HG03280 (cell line): ENCODE results near the gene ZCCHC4.
A peak's percentile ranks its signal among the peaks of the same experiment; 100 is the strongest.
"Not testable (repeated sequence)": the region's sequence is repeated elsewhere in the genome, so short reads cannot be mapped to it uniquely, and the experiment has no call there.

Experiments
- ATAC-seq: cut with Tn5 transposase; IDR thresholded peaks from one replicate; pipeline ENCODE4 v1.9.1; 2021; ENCODE audit warnings: mild to moderate bottlenecking, moderate library complexity; ENCODE audit not compliant: unreplicated experiment

The ZCCHC4 gene

DNA sequence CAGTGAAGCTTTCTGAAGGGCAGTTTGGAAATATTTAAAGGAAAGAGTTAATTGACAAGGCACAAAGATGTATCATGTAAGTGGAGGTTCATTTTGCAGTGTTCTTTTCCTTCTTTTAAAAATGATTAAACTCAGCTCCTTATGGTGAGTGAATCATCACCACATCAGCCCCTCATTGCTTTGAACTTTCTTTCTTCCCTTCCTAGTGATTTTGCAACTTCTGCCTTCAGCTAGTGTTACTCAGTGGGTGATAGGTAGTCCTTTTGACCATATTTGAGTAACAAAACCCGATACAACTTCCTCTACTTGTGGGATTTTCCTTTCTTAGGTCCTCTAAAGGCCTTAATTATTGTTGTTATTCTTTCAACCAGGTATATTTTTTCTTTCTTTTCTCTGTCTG, 8.2 kb downstream of the ZCCHC4 start:
- no peak for ATAC-seq

DNA sequence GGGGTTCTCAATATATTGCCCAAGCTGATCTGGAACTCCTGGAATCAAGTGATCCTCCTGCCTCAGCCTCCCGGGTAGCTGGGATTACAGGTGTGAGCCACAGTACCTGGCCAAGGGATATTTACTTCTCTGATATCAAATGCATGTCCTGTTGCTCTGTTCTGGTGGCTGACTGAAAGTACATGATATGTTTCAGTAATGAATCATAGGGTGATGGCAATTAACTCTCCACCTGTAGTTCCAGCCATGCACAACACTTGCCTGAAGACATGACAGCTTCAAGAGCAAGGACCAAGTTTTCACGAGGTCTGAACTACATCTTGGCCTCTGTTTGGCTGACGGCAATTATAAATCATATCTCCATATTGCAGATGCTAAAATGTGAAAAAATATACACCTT, 9.1 kb downstream of the ZCCHC4 start:
- ATAC-seq = no peak

- not testable (repeated sequence) for ATAC-seq
Measured at GRCh38 chr4:25328463-25328862, 15.9 kb downstream of the ZCCHC4 start.

DNA sequence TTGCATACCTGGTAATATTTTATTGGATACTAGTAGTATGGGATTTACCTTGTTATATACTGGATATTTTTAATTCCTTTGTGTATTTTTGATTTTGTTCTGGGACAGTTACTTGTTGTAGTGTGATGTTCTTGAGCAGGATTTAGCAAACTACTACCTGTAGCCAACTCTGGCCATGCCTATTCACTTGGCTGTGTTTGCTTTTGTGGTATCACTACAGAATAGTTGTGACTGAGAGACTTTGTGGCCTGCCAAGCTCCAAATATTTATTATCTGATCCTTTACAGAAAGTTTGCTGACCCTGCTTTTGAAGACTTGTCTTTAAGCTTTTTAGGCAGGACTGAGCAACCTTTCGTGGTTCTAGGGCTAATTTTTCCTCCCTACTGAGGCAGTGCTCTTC, 17.8 kb downstream of the ZCCHC4 start:
- no peak for ATAC-seq

- peak; percentile 90 for ATAC-seq
Measured at GRCh38 chr4:25330905-25331808, 18.6 kb downstream of the ZCCHC4 start.

- ATAC-seq = no peak
Measured at GRCh38 chr4:25343671-25344070, 31.1 kb downstream of the ZCCHC4 start.

GRCh38 chr4:25345744-25346143, 33.2 kb downstream of the ZCCHC4 start:
- ATAC-seq = no peak

- no peak for ATAC-seq
Measured at GRCh38 chr4:25346913-25347312, 34.3 kb downstream of the ZCCHC4 start.

GRCh38 chr4:25347473-25347872, 34.9 kb downstream of the ZCCHC4 start:
- no peak for ATAC-seq

DNA sequence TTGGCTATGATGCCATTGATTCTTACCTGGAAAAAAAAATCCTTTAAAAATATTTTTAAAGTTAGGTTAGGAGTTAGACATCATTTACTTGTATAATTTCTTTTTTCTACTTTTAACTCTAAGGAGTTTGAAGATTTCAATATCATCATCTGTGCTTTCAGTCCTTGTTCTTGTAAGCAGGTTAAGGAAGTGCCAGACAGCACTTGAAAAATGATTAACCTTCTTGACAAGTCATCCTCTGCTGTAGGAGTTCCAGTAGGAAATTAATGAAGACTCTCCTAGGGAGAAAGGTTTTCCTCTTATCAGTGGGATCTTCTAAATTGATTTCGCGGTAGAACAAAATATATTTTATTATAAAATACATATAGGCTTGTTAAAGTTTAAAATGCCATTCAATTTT, 35.4 kb downstream of the ZCCHC4 start:
- no peak for ATAC-seq

GRCh38 chr4:25350561-25350960, 38.0 kb downstream of the ZCCHC4 start:
- no peak for ATAC-seq

GRCh38 chr4:25351777-25352416, 39.3 kb downstream of the ZCCHC4 start:
- ATAC-seq = no peak

DNA sequence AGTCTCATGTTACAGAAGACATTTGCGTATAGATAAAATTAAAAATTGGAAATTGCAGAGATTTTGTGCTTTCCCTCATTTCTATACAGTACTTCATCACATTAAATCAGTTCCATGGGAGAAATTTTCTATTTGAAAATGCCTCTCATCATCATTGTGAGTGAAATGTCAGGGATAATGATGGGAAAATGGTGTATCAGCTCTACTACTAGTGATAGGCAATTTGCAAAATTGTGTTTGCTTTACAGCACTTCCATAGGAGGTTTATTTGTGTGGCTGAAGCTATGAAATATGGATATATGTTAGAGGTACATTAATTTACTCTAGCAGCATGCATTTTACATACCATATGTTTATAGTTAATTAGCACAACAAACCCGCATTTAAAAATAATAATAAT, 43.5 kb downstream of the ZCCHC4 start:
- no peak for ATAC-seq

GRCh38 chr4:25358515-25359275, 46.1 kb downstream of the ZCCHC4 start:
- no peak for ATAC-seq

- no peak for ATAC-seq
Measured at GRCh38 chr4:25361253-25361652, 48.7 kb downstream of the ZCCHC4 start.

DNA sequence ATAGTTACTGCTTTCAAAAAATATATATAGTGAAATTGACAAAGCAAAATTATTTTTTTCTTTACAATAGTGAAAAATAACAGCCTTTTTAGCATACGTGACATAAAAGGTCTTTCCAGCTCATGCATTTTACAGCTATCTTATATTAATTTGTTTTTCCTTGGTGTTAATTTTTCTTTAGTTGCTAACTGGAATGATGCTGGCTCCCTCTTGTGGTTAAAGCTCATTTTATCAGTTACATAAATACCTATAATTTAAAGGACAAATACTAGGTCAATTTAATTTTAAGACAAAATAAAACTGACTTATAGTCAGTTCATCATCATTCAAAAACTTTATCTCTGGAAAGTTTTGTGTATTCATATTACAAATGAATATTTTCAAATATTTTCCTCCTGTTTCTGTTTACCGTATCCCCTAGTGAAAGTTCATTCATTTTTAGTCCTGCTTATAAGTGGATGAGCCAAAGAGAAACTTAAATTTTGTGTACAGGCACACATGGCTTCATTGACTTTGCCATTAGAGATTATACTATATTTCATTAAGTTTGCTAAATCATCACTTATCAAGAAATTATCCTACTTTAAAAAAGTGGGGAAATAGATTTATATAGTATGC, 54.5 kb downstream of the ZCCHC4 start:
- no peak for ATAC-seq

DNA sequence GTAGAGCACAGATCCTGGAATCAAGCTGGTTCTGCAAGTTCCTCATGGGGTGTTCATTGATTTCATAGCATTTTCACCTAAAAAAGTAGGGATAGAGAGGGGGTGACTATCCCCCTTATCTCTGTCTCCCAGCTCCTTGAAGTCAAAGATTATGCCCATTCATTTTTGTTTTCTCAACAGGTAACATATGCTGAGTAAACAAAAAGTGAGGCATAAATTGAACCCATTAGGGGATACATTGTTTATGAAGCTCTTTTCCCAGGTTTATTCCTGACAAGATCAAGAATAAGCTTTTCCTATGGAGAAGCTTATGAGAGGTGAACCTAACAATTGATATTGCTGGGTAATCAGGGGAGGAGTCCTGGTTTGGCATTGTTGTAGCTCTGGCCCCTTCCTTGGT, 55.3 kb downstream of the ZCCHC4 start:
- no peak for ATAC-seq

DNA sequence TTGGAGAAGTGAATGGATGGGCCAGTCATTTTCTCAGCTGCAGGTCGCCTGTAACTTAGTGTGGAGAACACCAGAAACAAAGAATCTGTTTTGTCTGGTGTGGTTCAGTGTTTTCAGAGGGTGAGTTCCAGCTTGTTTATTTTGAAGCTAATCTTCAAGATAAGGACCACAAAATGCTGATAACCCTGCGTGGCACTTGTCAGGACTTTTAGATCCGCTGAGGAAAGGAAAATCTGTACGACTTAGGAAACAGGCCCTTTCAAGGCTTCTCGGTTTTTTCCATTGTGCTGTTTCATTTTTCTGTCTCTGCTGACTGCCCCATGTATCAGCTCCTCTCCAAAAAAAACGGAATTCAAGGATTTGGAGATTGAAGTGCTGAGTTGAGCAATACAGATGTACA, 55.7 kb downstream of the ZCCHC4 start:
- no peak for ATAC-seq

- ATAC-seq = no peak
Measured at GRCh38 chr4:25370242-25370641, 57.7 kb downstream of the ZCCHC4 start.

GRCh38 chr4:25372549-25372948, 60.0 kb downstream of the ZCCHC4 start:
- ATAC-seq = not testable (repeated sequence)
